ENCODE results near the gene FYB1. TPM values are rescaled to one million over a fixed set of nuclear protein-coding genes. Genes with fewer than 3 reads are reported as not detected.

The FYB1 gene
- total RNA-seq, 1 experiment from 2014 or later = 0.52 TPM

DNA sequence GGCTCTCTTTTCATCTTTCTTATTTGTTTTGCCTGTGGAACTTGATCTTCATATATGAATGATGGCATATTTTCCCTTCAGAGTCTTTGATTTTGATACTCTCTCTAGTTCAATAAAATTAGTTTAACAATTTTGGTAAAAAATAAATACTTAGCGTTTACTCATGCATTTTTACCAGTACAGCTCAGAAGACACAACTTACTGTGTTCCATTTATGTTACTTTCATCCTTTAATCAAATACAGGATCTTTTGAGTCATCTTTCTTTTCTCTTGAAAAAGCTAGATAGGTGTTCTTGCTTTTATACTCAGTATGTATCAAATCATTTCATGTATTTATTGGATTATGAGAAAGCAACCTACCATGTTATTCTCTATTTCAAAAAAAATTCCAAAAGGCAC lies 98.0 kb downstream of the FYB1 start (continued):
- TF ChIP-seq, protein P1, sequence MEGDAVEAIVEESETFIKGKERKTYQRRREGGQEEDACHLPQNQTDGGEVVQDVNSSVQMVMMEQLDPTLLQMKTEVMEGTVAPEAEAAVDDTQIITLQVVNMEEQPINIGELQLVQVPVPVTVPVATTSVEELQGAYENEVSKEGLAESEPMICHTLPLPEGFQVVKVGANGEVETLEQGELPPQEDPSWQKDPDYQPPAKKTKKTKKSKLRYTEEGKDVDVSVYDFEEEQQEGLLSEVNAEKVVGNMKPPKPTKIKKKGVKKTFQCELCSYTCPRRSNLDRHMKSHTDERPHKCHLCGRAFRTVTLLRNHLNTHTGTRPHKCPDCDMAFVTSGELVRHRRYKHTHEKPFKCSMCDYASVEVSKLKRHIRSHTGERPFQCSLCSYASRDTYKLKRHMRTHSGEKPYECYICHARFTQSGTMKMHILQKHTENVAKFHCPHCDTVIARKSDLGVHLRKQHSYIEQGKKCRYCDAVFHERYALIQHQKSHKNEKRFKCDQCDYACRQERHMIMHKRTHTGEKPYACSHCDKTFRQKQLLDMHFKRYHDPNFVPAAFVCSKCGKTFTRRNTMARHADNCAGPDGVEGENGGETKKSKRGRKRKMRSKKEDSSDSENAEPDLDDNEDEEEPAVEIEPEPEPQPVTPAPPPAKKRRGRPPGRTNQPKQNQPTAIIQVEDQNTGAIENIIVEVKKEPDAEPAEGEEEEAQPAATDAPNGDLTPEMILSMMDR (IDR thresholded peaks at IDR 0.05) = no peak
- TF ChIP-seq ZNF416 (CRISPR knock-in tag; IDR thresholded peaks at IDR 0.05) = no peak
- no peak for TF ChIP-seq OVOL2 (CRISPR knock-in tag; IDR thresholded peaks at IDR 0.05; ENCODE audit: borderline replicate concordance)
- no peak for TF ChIP-seq NR2C2 (CRISPR knock-in tag; IDR thresholded peaks at IDR 0.05)
- TF ChIP-seq ZNF423 (CRISPR knock-in tag; IDR thresholded peaks at IDR 0.05) = no peak
- TF ChIP-seq, protein P2, sequence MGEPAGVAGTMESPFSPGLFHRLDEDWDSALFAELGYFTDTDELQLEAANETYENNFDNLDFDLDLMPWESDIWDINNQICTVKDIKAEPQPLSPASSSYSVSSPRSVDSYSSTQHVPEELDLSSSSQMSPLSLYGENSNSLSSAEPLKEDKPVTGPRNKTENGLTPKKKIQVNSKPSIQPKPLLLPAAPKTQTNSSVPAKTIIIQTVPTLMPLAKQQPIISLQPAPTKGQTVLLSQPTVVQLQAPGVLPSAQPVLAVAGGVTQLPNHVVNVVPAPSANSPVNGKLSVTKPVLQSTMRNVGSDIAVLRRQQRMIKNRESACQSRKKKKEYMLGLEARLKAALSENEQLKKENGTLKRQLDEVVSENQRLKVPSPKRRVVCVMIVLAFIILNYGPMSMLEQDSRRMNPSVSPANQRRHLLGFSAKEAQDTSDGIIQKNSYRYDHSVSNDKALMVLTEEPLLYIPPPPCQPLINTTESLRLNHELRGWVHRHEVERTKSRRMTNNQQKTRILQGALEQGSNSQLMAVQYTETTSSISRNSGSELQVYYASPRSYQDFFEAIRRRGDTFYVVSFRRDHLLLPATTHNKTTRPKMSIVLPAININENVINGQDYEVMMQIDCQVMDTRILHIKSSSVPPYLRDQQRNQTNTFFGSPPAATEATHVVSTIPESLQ (CRISPR knock-in tag; IDR thresholded peaks at IDR 0.05) = no peak
- TF ChIP-seq, protein P3, sequence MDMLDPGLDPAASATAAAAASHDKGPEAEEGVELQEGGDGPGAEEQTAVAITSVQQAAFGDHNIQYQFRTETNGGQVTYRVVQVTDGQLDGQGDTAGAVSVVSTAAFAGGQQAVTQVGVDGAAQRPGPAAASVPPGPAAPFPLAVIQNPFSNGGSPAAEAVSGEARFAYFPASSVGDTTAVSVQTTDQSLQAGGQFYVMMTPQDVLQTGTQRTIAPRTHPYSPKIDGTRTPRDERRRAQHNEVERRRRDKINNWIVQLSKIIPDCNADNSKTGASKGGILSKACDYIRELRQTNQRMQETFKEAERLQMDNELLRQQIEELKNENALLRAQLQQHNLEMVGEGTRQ (CRISPR knock-in tag; IDR thresholded peaks at IDR 0.05) = no peak
- no peak for TF ChIP-seq SOX15 (CRISPR knock-in tag; IDR thresholded peaks at IDR 0.05)
- no peak for TF ChIP-seq SP1 (CRISPR knock-in tag; conservative IDR thresholded peaks at IDR 0.05)
- TF ChIP-seq RELA (CRISPR knock-in tag; IDR thresholded peaks at IDR 0.05; ENCODE audit: borderline replicate concordance) = no peak
- no peak for TF ChIP-seq ATF1 (CRISPR knock-in tag; IDR thresholded peaks at IDR 0.05)
- TF ChIP-seq, protein P4, sequence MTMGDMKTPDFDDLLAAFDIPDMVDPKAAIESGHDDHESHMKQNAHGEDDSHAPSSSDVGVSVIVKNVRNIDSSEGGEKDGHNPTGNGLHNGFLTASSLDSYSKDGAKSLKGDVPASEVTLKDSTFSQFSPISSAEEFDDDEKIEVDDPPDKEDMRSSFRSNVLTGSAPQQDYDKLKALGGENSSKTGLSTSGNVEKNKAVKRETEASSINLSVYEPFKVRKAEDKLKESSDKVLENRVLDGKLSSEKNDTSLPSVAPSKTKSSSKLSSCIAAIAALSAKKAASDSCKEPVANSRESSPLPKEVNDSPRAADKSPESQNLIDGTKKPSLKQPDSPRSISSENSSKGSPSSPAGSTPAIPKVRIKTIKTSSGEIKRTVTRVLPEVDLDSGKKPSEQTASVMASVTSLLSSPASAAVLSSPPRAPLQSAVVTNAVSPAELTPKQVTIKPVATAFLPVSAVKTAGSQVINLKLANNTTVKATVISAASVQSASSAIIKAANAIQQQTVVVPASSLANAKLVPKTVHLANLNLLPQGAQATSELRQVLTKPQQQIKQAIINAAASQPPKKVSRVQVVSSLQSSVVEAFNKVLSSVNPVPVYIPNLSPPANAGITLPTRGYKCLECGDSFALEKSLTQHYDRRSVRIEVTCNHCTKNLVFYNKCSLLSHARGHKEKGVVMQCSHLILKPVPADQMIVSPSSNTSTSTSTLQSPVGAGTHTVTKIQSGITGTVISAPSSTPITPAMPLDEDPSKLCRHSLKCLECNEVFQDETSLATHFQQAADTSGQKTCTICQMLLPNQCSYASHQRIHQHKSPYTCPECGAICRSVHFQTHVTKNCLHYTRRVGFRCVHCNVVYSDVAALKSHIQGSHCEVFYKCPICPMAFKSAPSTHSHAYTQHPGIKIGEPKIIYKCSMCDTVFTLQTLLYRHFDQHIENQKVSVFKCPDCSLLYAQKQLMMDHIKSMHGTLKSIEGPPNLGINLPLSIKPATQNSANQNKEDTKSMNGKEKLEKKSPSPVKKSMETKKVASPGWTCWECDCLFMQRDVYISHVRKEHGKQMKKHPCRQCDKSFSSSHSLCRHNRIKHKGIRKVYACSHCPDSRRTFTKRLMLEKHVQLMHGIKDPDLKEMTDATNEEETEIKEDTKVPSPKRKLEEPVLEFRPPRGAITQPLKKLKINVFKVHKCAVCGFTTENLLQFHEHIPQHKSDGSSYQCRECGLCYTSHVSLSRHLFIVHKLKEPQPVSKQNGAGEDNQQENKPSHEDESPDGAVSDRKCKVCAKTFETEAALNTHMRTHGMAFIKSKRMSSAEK (CRISPR knock-in tag; IDR thresholded peaks at IDR 0.05; ENCODE audit: borderline replicate concordance) = no peak
- no peak for TF ChIP-seq ESRRA (CRISPR knock-in tag; IDR thresholded peaks at IDR 0.05; ENCODE audit: borderline replicate concordance)
- TF ChIP-seq EMX1 (CRISPR knock-in tag; IDR thresholded peaks at IDR 0.05) = no peak
- TF ChIP-seq, protein P5, sequence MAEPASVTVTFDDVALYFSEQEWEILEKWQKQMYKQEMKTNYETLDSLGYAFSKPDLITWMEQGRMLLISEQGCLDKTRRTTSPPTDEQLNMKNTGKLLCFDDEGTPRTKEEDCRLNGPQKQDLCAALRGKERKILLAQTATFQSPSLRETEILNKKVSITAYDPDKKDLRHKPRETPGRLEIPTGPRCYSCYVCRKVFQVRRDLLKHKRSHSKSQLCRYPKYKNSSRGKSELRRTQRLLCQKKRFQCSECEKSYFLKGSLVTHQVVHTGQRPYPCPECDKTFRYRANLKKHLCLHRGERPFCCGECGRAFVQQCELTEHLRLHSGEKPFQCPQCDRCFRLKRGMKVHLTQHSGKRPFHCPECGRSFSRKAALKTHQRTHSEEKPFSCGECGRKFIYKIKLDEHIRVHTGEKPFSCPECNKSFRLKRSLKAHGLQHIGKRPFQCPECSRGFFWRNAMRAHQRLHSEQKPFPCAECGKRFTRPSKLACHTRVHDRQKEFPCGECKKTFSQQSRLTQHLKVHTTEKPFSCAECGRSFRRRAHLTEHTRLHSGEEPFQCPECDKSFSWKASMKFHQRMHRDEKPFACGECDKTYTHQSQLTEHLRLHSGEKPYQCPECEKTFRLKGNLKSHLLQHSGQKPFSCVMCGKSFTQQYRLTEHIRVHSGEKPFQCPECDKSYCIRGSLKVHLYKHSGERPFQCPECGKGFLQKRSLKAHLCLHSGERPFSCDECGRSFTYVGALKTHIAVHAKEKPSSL (CRISPR knock-in tag; conservative IDR thresholded peaks at IDR 0.05) = no peak

DNA sequence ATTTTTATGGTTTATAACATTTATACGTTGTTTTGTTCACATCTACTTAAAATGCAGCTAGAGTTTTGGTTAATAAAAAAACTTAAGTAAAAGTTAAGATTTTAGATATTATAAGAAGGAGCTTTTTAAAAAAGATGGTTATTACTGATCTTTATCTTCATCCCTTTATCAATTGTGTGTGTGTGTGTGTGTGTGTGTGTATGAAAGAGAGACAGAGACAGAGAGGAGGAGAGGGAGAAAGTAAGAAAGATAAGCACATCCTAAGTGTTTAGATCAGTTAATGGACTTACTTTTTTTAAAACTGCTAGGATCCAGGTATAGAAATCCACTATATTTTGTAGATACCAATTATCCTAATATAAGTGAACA lies 99.3 kb downstream of the FYB1 start:
- no peak for DNase-seq (ENCODE audit: low spot score)
- H3K27me3 Mint-ChIP-seq (ENCODE audit: low read depth) = no peaks in the 10 kb centered on the region
- H3K4me1 Mint-ChIP-seq = no peaks in the 10 kb centered on the region
- no peaks in the 10 kb centered on the region for H3K36me3 Mint-ChIP-seq
- no peak for ATAC-seq
- no peak overlapping the region for H3K27ac Mint-ChIP-seq
- CTCF ChIA-PET = interaction anchor here (0.8 to 1.1 kb wide), 2 partner anchors 39 to 98 kb away, joined by 3 read pairs; no protein-coding TSS in a partner anchor
- H3K9me3 Mint-ChIP-seq = no peaks in the 10 kb centered on the region
- POLR2A ChIA-PET = no interaction called here
- no peak overlapping the region for H3K4me3 Mint-ChIP-seq
- TF ChIP-seq FOXJ3 (CRISPR knock-in tag; IDR thresholded peaks at IDR 0.05; ENCODE audit: borderline replicate concordance) = no peak
- no peak for TF ChIP-seq MYBL2 (CRISPR knock-in tag; IDR thresholded peaks at IDR 0.05)
- no peak for TF ChIP-seq IRF2 (CRISPR knock-in tag; IDR thresholded peaks at IDR 0.05; ENCODE audit: borderline replicate concordance, low read depth)
- no peak for TF ChIP-seq PRRX2 (CRISPR knock-in tag; IDR thresholded peaks at IDR 0.05)
- TF ChIP-seq, protein P3 (CRISPR knock-in tag; IDR thresholded peaks at IDR 0.05) = no peak
- no peak for TF ChIP-seq ZBTB21 (CRISPR knock-in tag; IDR thresholded peaks at IDR 0.05; ENCODE audit: borderline replicate concordance)
- TF ChIP-seq ZNF671 (CRISPR knock-in tag; IDR thresholded peaks at IDR 0.05) = no peak
- TF ChIP-seq ATF1 (CRISPR knock-in tag; IDR thresholded peaks at IDR 0.05) = no peak
- TF ChIP-seq FOXP1 (CRISPR knock-in tag; IDR thresholded peaks at IDR 0.05; ENCODE audit: borderline replicate concordance) = no peak
- no peak for TF ChIP-seq NFE2L1 (CRISPR knock-in tag; IDR thresholded peaks at IDR 0.05)
- no peak for TF ChIP-seq ZNF396 (CRISPR knock-in tag; IDR thresholded peaks at IDR 0.05; ENCODE audit: borderline replicate concordance)
- TF ChIP-seq, protein P2 (CRISPR knock-in tag; IDR thresholded peaks at IDR 0.05) = no peak

Measured in WTC11 (cell line).